ENCODE measurements around the gene INPP5D.

GRCh38 chr2:233088972-233089345 is 28.8 kb downstream of the INPP5D start:
- TF ChIP-seq CTCF (conservative IDR thresholded peaks at IDR 0.05) (no peak), EZH2 (IDR thresholded peaks at IDR 0.05; ENCODE audit: low read depth) (no peak)

All from PC-9 (cell line).